Neural cell (in vitro differentiated cells): ENCODE results near the gene ZFPM1.

Experiments
- EP300 ChIP-seq: fragments of 450-650 bp; conservative IDR thresholded peaks from 2 replicates; pipeline ENCODE4 v1.6.1; 2014; ENCODE audit warnings: antibody characterized with exemption, mild to moderate bottlenecking, moderate library complexity; ENCODE audit not compliant: poor library complexity, severe bottlenecking
- EZH2 ChIP-seq: fragments of 200-600, 300-800 bp; shearing (Covaris generic), sonication (generic); IDR thresholded peaks from 2 replicates; pipeline ENCODE4 v1.6.1; 2014; ENCODE audit warnings: antibody characterized with exemption, low read length, borderline replicate concordance, mild to moderate bottlenecking; ENCODE audit not compliant: insufficient read depth, poor library complexity, severe bottlenecking
- POLR2AphosphoS5 ChIP-seq: IDR thresholded peaks from 2 replicates; pipeline ENCODE4 v1.6.1; 2012
- TAF1 ChIP-seq: IDR thresholded peaks from 2 replicates; pipeline ENCODE4 v1.6.1; 2012; ENCODE audit warnings: low read depth
- TF ChIP-seq, protein P1 (sequence below): fragments of 450-650 bp; IDR thresholded peaks from 2 replicates; pipeline ENCODE4 v1.5.1; 2014; ENCODE audit warnings: antibody characterized with exemption, mild to moderate bottlenecking, moderate library complexity; ENCODE audit not compliant: poor library complexity, severe bottlenecking
- TF ChIP-seq, protein P2 (sequence below): IDR thresholded peaks from 2 replicates; pipeline ENCODE4 v1.6.1; 2012; ENCODE audit warnings: borderline replicate concordance

- TF ChIP-seq EZH2 (no peak), POLR2AphosphoS5 (no peak), EP300 (no peak), TAF1 (no peak)
- TF ChIP-seq, protein P1, sequence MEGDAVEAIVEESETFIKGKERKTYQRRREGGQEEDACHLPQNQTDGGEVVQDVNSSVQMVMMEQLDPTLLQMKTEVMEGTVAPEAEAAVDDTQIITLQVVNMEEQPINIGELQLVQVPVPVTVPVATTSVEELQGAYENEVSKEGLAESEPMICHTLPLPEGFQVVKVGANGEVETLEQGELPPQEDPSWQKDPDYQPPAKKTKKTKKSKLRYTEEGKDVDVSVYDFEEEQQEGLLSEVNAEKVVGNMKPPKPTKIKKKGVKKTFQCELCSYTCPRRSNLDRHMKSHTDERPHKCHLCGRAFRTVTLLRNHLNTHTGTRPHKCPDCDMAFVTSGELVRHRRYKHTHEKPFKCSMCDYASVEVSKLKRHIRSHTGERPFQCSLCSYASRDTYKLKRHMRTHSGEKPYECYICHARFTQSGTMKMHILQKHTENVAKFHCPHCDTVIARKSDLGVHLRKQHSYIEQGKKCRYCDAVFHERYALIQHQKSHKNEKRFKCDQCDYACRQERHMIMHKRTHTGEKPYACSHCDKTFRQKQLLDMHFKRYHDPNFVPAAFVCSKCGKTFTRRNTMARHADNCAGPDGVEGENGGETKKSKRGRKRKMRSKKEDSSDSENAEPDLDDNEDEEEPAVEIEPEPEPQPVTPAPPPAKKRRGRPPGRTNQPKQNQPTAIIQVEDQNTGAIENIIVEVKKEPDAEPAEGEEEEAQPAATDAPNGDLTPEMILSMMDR: no peak
- TF ChIP-seq, protein P2, sequence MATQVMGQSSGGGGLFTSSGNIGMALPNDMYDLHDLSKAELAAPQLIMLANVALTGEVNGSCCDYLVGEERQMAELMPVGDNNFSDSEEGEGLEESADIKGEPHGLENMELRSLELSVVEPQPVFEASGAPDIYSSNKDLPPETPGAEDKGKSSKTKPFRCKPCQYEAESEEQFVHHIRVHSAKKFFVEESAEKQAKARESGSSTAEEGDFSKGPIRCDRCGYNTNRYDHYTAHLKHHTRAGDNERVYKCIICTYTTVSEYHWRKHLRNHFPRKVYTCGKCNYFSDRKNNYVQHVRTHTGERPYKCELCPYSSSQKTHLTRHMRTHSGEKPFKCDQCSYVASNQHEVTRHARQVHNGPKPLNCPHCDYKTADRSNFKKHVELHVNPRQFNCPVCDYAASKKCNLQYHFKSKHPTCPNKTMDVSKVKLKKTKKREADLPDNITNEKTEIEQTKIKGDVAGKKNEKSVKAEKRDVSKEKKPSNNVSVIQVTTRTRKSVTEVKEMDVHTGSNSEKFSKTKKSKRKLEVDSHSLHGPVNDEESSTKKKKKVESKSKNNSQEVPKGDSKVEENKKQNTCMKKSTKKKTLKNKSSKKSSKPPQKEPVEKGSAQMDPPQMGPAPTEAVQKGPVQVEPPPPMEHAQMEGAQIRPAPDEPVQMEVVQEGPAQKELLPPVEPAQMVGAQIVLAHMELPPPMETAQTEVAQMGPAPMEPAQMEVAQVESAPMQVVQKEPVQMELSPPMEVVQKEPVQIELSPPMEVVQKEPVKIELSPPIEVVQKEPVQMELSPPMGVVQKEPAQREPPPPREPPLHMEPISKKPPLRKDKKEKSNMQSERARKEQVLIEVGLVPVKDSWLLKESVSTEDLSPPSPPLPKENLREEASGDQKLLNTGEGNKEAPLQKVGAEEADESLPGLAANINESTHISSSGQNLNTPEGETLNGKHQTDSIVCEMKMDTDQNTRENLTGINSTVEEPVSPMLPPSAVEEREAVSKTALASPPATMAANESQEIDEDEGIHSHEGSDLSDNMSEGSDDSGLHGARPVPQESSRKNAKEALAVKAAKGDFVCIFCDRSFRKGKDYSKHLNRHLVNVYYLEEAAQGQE: no peak
These were observed at the start of gene ZFPM1 for GRCh38 chr16:88453217-88453531.
